Measurements from ENCODE around the gene ZNF467.

Gene ZNF467

DNA sequence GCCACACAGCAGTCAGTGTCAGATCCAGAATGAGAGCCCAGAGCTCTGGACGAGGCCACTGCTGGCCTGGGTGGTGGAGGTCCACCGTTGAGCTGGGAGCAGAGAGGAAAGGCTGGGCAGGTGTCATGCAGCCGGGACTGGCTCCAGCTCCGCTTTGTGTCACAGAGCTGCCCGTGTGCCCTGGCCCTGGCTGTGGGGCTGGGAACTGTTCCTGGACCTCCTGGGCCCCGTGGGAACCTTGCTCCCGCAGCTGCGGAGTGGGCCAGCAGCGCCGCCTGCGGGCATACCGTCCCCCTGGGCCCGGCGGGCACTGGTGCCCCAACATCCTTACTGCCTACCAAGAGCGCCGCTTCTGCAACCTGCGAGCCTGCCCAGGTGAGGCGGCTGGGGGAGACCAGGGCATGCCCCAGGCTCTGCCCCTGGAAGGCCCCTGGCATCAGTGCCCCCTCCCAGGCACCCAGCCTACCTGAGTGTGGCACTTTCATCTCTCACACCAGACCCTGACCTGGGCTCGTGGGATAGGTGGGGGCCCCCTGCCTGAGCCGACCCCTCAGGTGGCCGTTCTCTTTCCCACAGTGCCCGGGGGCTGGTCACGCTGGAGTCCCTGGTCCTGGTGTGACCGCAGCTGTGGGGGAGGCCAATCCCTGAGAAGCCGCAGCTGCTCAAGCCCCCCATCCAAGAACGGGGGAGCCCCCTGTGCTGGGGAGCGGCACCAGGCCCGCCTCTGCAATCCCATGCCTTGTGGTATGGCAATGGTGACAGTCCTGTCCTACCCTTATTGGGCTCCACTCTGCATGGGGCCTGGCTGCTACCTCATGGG is 46.0 kb upstream of the ZNF467 start:
- no peak overlapping the region for H3K4me3 ChIP-seq (ENCODE audit: low read depth, low read length)
- no peak for DNase-seq (ENCODE audit: low read depth)

DNA sequence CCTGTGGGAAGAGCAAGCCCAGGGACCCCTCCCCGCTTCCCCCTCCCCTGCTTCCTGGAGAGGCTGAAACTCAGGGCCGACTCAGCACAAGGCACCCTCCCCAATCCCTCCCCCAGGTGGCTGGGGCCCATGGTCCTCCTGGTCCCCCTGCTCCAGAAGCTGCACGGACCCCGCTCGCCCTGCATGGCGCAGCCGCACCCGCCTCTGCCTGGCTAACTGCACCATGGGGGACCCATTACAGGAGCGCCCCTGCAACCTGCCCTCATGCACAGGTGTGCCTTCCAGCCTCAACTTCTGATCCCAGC is 45.1 kb upstream of the ZNF467 start:
- TF ChIP-seq, protein P1, sequence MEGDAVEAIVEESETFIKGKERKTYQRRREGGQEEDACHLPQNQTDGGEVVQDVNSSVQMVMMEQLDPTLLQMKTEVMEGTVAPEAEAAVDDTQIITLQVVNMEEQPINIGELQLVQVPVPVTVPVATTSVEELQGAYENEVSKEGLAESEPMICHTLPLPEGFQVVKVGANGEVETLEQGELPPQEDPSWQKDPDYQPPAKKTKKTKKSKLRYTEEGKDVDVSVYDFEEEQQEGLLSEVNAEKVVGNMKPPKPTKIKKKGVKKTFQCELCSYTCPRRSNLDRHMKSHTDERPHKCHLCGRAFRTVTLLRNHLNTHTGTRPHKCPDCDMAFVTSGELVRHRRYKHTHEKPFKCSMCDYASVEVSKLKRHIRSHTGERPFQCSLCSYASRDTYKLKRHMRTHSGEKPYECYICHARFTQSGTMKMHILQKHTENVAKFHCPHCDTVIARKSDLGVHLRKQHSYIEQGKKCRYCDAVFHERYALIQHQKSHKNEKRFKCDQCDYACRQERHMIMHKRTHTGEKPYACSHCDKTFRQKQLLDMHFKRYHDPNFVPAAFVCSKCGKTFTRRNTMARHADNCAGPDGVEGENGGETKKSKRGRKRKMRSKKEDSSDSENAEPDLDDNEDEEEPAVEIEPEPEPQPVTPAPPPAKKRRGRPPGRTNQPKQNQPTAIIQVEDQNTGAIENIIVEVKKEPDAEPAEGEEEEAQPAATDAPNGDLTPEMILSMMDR (IDR thresholded peaks at IDR 0.05; ENCODE audit: insufficient read depth, low read depth, low read length, missing control alignments) = no peak
- H3K4me3 ChIP-seq (ENCODE audit: low read depth, low read length) = no peak overlapping the region
- DNase-seq (ENCODE audit: low read depth) = no peak

More for the DNA sequence above, 46.0 kb upstream of the ZNF467 start:
- TF ChIP-seq, protein P1 (IDR thresholded peaks at IDR 0.05; ENCODE audit: insufficient read depth, low read depth, low read length, missing control alignments) = no peak

DNA sequence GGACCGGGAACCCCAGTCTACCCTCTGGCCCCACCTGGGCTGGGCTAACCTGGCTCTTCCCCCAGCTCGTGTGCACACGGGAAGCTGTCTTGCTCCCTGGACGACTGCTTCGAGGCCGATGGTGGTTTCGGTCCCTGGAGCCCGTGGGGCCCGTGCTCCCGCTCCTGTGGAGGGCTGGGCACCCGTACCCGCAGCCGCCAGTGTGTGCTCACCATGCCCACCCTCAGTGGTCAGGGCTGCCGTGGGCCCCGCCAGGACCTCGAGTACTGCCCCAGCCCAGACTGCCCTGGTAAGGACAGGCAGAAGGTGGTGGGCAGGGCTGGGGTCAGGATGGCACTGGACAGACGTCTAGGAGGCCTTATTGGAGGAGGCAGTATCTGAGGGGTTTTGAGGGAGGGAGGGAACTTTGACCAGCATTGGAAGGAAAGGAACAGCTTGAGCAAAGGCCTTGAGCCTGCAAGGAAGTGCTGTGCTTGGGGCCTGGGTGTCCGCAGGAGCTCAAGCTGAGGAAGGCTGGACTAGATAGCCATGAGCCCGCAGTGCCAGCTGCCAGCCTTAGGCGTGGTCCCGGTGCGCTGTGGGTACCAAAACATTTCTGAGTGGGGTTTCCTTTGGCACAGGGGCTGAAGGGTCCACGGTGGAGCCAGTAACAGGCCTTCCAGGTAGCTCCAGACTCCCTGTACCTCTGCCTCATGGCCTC is 44.6 kb upstream of the ZNF467 start:
- TF ChIP-seq, protein P1 (IDR thresholded peaks at IDR 0.05; ENCODE audit: insufficient read depth, low read depth, low read length, missing control alignments) = no peak
- DNase-seq (ENCODE audit: low read depth) = no peak
- H3K4me3 ChIP-seq (ENCODE audit: low read depth, low read length) = no peak overlapping the region

DNA sequence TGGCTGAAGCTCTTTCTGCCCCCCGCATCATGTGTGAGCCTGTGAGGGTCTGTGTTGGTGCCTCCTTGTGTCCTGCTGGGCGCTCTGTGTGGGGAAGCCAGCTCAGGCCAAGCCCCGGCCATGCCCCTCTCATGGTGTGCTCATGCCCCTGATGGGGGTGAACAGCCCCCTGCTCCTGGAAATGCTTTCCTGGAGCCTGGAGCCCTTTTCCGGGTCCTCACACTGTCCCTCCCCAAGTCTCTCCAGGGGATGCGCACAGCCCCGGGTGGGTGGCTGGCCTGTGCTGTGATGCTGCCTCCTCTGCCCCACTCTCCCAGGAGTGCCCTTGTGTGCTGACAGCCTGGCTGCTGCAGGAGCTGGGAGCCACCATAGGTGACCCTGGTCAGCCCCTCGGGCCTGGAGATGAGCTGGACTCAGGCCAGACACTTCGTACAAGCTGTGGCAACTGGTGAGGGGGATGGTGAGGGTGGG is 43.9 kb upstream of the ZNF467 start:
- H3K4me3 ChIP-seq (ENCODE audit: low read depth, low read length) = no peak overlapping the region
- TF ChIP-seq, protein P1 (IDR thresholded peaks at IDR 0.05; ENCODE audit: insufficient read depth, low read depth, low read length, missing control alignments) = no peak
- DNase-seq (ENCODE audit: low read depth) = no peak

DNA sequence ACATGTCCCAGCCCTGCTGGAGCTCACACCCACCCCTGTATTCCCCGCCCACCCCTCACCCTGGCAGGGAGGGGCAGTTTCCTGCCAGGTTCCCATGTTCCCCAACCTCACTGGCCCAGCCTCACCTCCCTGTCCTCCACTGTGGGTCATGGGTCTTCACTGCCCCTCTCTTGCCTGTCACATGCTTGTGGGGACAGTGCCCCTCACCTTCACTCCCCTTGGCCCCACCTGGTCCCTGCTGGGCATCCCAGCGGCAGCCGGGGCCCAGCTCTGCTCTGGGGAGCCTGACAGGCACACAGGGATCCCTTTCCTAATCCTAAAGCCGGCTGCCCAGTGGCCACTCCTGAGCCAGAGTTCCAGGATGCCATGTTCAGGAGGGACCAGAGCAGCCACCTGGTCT is 43.4 kb upstream of the ZNF467 start:
- no peak overlapping the region for H3K4me3 ChIP-seq (ENCODE audit: low read depth, low read length)
- TF ChIP-seq, protein P1 (IDR thresholded peaks at IDR 0.05; ENCODE audit: insufficient read depth, low read depth, low read length, missing control alignments) = no peak
- no peak for DNase-seq (ENCODE audit: low read depth)

DNA sequence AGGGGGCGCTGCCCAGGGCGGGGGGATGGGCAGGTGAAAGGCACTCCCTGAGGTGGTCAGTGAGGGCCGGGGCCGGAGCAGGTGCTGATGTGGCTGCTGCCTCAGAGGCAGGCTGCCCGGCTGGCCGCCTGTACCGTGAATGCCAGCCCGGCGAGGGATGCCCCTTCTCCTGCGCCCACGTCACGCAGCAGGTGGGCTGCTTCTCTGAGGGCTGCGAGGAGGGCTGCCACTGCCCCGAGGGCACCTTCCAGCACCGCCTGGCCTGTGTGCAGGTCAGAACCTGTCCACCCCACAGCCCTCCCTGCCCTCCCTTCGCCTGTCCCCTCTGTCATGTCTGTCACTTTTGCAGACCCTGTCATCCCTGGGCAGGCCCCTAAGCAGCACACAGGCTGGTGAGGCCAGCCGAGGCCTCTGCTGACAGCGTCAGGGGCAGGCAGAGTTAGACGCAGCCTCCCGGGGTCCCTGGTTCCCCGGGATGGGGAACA is 42.9 kb upstream of the ZNF467 start:
- no peak overlapping the region for H3K4me3 ChIP-seq (ENCODE audit: low read depth, low read length)
- DNase-seq (ENCODE audit: low read depth) = no peak
- TF ChIP-seq, protein P1 (IDR thresholded peaks at IDR 0.05; ENCODE audit: insufficient read depth, low read depth, low read length, missing control alignments) = no peak

Measured in GM12865 (cell line).